Esophagus squamous epithelium (tissue), 4 donors: ENCODE results near the gene BCAM.

Experiments used
- POLR2A ChIP-seq, 4 donors: fragments of 450-650 bp; IDR thresholded peaks; one replicate each; pipeline ENCODE4 v1.6.1; 2017; ENCODE audit warnings: antibody characterized with exemption in 4 of 4, mild to moderate bottlenecking in 4 of 4, moderate library complexity in 3 of 4
- TF ChIP-seq, protein P1 (sequence below), 6 experiments: fragments of 450-650 bp in 4 of 6; fragments of 200-600 bp in 2 of 6; sonication (generic) in 2 of 6; IDR thresholded peaks; one replicate each; pipeline ENCODE4 v1.5.1; 2016 to 2019; ENCODE audit warnings: antibody characterized with exemption in 6 of 6, mild to moderate bottlenecking in 4 of 6, moderate library complexity in 4 of 6

- TF ChIP-seq POLR2A (IDR thresholded peaks at IDR 0.05) = no peak
- TF ChIP-seq, protein P1, sequence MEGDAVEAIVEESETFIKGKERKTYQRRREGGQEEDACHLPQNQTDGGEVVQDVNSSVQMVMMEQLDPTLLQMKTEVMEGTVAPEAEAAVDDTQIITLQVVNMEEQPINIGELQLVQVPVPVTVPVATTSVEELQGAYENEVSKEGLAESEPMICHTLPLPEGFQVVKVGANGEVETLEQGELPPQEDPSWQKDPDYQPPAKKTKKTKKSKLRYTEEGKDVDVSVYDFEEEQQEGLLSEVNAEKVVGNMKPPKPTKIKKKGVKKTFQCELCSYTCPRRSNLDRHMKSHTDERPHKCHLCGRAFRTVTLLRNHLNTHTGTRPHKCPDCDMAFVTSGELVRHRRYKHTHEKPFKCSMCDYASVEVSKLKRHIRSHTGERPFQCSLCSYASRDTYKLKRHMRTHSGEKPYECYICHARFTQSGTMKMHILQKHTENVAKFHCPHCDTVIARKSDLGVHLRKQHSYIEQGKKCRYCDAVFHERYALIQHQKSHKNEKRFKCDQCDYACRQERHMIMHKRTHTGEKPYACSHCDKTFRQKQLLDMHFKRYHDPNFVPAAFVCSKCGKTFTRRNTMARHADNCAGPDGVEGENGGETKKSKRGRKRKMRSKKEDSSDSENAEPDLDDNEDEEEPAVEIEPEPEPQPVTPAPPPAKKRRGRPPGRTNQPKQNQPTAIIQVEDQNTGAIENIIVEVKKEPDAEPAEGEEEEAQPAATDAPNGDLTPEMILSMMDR (IDR thresholded peaks at IDR 0.05) = no peak
Measured at GRCh38 chr19:44855606-44856005, 46.7 kb downstream of the BCAM start.
